H1 (cell line): ENCODE results near the gene TMEM106C. TPM values are rescaled to one million over a fixed set of nuclear protein-coding genes. Genes with fewer than 3 reads are reported as not detected.

Experiments used
- TAF7 ChIP-seq: optimal IDR thresholded peaks from 2 replicates; pipeline ENCODE3; 2011; ENCODE audit warnings: low read depth, mild to moderate bottlenecking, inconsistent platforms, low read length, moderate library complexity, borderline replicate concordance
- polyA plus RNA-seq, 7 experiments: library from polyadenylated mRNA; depleted of rRNA in 3 of 7; stranded (reverse) in 5 of 7; unstranded in 2 of 7; fragments of >200 nt in 5 of 7; fragments of 200-250 nt in 2 of 7; gene quantifications; 1 replicate in 5 of 7; 2 replicates in 1 of 7; 4 replicates in 1 of 7; pipeline versions ENCODE4 v1.2.1 to v1.2.3, GENCODE V29; 2011 to 2013; ENCODE audit warnings: missing spikeins in 2 of 7, mixed read lengths in 2 of 7
- total RNA-seq: library from RNA; stranded (reverse); fragmentation: NEBNext Ultra II Directional; extraction: Animal tissue kit (Norgen Biotek cat#: 25700); gene quantifications from 2 replicates; pipeline ENCODE4 v1.2.1, GENCODE V29; 2021

Gene TMEM106C
- total and polyA plus RNA-seq, 2 of the 8 experiments (the other 6 are each of a cell fraction or from before 2014, with no cell fraction given) = 36.6 to 45.3 TPM

DNA sequence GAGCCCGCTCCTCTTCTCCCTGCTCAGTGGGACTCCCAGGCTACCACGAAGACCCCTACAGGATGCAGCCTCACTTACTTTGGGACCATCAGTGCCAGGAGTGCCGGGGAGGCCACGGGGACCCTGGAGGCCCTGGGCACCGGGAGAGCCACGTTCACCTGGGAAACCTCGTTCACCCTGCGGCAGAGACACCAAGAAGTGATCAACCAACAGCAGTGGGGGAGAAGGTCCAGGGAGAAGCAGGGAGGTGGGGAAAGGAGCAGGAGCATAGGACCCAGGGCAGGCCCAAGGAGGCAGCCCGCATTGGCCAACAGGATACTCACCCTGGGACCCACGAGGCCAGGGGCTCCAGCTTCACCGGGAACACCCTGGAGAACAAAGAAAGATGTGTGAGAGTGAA, 19.4 kb downstream of the TMEM106C start (continued):
- TF ChIP-seq TAF7 = no peak
